Heart left ventricle (tissue), 13 donors: ENCODE measurements around the gene MEIS2.

ENCODE experiments used
- CTCF ChIP-seq, 12 donors: fragments of 200-600 bp; sonication (generic) in 4 of 12; IDR thresholded peaks; one replicate each; pipeline versions ENCODE4 v1.5.0 to v1.8.0; 2018 to 2022; ENCODE audit warnings: antibody characterized with exemption in 12 of 12, mild to moderate bottlenecking in 5 of 12
- POLR2A ChIP-seq, 2 donors: fragments of 450-650 bp; IDR thresholded peaks; one replicate each; pipeline ENCODE4 v1.6.1; 2017; ENCODE audit warnings: antibody characterized with exemption in 2 of 2, mild to moderate bottlenecking in 2 of 2, moderate library complexity in 2 of 2
- donor health status: ischemic (EF 13 %, LVEDD 7.1; RV severe dilation, severe dysfunction).
- donor health status: DM: no; HTN: yes; CAD: no.
- donor health status: DM: no; HTN: no; CAD: no.
- donor health status: ischemic (EF 25% LVEDD 6.9; RV normal size, moderate dysfunction).
- donor health status: ischemic (EF 25% LVEDD 5.7; RV mildly dilated, moderate dysfunction).
- donor health status: ischemic (EF 35%, LVEDD 5.7; RV mildly dilated, moderate dysfunction).
- donor health status: nonischemic (EF 11% LVEDD 7.7; RV severe dilation, severe dysfunction).
- donor health status: DM: yes; HTN: yes; CAD: no.
- donor health status: PGD.
- donor health status: ischemic (EF 29% LVEDD 5.4; RV normal size, mild dysfunction).
- donor health status: nonischemic (EF 23%, LVEDD 6.1; RV moderate dilation, normal function).

GRCh38 chr15:37093480-37094332 is 6.6 kb downstream of the MEIS2 start:
- no peak for TF ChIP-seq POLR2A (IDR thresholded peaks at IDR 0.05)
- TF ChIP-seq CTCF (IDR thresholded peaks at IDR 0.05), result no peak
